ENCODE results near the gene ITGB5.

DNA sequence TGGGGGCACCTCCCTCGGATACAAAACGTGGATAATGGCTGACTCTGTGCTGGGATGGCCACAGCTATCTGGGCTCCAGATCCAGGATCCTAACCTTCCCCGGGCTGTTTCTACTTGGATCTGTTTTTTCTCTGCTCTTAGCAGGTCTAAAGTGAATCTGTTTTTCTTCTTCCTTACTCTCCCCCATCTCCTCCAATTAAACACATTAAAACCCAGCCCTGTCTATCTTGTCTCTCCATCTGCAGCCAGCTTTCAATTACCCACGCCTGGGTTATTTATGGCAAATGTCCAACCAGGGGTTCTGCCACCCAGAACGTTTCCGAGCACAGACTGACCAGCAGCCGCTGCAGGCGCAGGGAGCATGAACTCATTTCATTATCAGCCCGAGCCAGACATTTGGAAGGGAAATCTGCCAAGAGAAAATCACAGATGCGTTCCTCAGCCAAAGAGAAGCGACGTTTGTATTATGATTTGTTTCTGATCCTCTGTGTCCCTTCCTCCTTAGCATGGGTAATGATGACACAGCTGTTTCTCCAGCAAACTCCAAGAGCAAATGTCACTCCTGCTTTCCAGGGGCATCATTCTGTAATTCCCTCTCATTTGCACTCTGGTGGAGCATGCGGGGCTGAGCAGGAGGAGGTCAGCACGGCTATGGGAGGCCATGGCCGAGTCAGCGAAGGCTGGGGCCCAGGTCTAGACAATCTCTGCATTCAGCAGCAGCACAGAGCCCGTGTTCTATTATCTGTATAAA, 114.9 kb downstream of the ITGB5 start:
- TF ChIP-seq, protein P1, sequence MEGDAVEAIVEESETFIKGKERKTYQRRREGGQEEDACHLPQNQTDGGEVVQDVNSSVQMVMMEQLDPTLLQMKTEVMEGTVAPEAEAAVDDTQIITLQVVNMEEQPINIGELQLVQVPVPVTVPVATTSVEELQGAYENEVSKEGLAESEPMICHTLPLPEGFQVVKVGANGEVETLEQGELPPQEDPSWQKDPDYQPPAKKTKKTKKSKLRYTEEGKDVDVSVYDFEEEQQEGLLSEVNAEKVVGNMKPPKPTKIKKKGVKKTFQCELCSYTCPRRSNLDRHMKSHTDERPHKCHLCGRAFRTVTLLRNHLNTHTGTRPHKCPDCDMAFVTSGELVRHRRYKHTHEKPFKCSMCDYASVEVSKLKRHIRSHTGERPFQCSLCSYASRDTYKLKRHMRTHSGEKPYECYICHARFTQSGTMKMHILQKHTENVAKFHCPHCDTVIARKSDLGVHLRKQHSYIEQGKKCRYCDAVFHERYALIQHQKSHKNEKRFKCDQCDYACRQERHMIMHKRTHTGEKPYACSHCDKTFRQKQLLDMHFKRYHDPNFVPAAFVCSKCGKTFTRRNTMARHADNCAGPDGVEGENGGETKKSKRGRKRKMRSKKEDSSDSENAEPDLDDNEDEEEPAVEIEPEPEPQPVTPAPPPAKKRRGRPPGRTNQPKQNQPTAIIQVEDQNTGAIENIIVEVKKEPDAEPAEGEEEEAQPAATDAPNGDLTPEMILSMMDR (IDR thresholded peaks at IDR 0.05) = no peak
- no peak for TF ChIP-seq ZFX (IDR thresholded peaks at IDR 0.05; ENCODE audit: borderline replicate concordance)
